Large intestine (tissue), 3 donors: ENCODE measurements around the gene IBTK. TPM values are rescaled to one million over a fixed set of nuclear protein-coding genes. Genes with fewer than 3 reads are reported as not detected.
"Not testable (repeated sequence)": the region's sequence is repeated elsewhere in the genome, so short reads cannot be mapped to it uniquely, and the experiment has no call there.

Experiments
- DNase-seq, 2 donors: peaks; one replicate each; pipeline versions ENCODE4 v3.0.0 to v3.0.0-alpha.2; 2013
- H3K27ac ChIP-seq: one replicate; pipeline ENCODE4 v1.5.1; 2013; ENCODE audit warnings: low read length
- H3K27me3 ChIP-seq: 2 replicates; pipeline ENCODE4 v1.6.1; 2013; ENCODE audit warnings: low read length; ENCODE audit not compliant: control insufficient read depth, insufficient read depth
- H3K36me3 ChIP-seq: 2 replicates; pipeline ENCODE4 v1.6.1; 2013; ENCODE audit warnings: low read length; ENCODE audit not compliant: control insufficient read depth, insufficient read depth
- H3K4me1 ChIP-seq: one replicate; pipeline ENCODE4 v1.6.1; 2013; ENCODE audit warnings: low read length; ENCODE audit not compliant: control insufficient read depth, insufficient read depth
- H3K4me3 ChIP-seq: one replicate; pipeline ENCODE4 v1.5.1; 2013; ENCODE audit warnings: low read length
- H3K9me3 ChIP-seq: one replicate; pipeline ENCODE4 v1.6.1; 2013; ENCODE audit warnings: mild to moderate bottlenecking, low read depth, low read length, moderate library complexity; ENCODE audit not compliant: control insufficient read depth
- WGBS: methylation state at CpG from one replicate; pipeline ENCODE4 v1.1.5; 2013; ENCODE audit warnings: low lambda C conversion rate; ENCODE audit not compliant: insufficient coverage; 5-methylcytosine and 5-hydroxymethylcytosine counted together
- polyA plus RNA-seq: library from polyadenylated mRNA; unstranded; fragments of 120-200 nt; gene quantifications from one replicate; pipeline ENCODE4 v1.2.1, GENCODE V29; 2013

Gene IBTK
- polyA plus RNA-seq, 1 donor: 41.2 TPM

DNA sequence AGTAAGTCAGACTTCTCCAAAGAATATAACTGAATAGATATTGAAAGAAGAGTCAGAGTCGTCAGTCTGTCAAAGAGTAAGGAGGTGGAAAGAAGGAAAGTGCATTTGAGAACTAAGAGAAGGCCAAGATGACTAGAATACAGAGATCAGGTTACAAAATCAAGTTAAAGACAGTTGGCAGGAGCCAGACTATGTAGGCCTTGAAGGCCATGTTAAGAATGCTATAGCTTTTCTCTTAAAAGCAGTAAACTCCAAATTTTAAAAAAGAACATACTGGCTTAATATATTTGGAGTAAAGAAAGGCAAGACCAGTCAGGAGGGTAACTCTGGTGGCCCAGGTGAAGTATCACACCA, 68.8 kb downstream of the IBTK start:
- 100% methylated on average over 1 of the region's 1 CpG for WGBS
- Histone ChIP-seq H3K9me3 (no peaks in the 10 kb centered on the region), H3K4me3 (no peak overlapping the region), H3K36me3 (peaks cover 19% of the 10 kb centered on the region), H3K27ac (no peak overlapping the region), H3K27me3 (no peaks in the 10 kb centered on the region), H3K4me1 (no peaks in the 10 kb centered on the region)
- DNase-seq: no peak

DNA sequence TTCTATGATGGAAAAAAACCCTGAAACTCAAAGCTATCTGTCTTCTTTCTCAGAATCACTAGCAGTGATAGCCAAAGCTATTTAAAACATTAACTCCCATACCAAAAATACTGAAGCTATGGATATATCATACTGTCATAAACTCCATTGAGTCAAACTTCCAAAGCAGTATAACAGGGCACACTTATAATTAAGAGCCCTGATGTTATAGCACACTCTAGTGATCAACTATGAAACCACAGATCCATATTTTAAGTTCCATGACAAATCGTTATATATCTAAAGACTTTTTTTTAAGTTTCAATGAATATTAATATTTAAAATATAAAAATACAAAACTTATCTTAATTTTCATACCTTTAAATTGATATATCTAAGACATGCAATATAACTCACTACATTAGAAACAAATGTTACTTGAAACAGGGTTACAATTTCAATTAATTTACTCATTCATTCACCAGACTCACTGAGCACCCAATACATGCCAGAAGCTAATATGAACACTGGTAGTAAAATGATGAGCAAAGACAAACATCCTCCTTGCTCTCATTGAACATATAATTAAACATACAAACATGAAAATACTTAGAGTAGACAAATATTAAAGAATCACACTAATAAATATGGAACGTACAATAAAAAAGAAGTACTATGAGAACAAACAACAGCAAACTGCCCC, 69.3 kb downstream of the IBTK start:
- DNase-seq: no peak
- no peak overlapping the region for H3K27ac ChIP-seq
- H3K4me1 ChIP-seq: no peaks in the 10 kb centered on the region
- no peaks in the 10 kb centered on the region for H3K9me3 ChIP-seq
- WGBS: 56% methylated on average over 2 of the region's 2 CpGs
- H3K36me3 ChIP-seq: peaks cover 19% of the 10 kb centered on the region
- no peaks in the 10 kb centered on the region for H3K27me3 ChIP-seq
- H3K4me3 ChIP-seq: no peak overlapping the region

DNA sequence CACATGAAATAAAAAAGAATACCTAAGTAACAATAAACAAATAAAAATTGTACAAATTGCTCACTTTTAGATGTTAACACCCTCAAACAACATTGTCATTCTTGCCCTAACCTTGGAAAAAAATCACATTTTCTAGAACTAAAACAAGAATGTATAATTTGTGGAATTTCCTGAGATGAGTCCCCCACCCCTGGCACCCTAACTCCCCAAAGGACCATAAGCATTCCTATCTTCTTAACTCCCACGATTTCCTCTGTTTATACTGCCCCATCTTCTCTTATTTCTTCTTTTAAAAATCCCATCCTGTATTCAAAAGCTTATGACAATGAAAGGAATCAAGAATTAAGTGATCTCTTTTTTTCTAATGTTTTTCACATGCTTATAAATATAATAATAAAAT, 70.9 kb downstream of the IBTK start:
- Histone ChIP-seq H3K4me3 (no peak overlapping the region), H3K27ac (no peak overlapping the region), H3K4me1 (no peaks in the 10 kb centered on the region), H3K36me3 (peaks cover 29% of the 10 kb centered on the region), H3K9me3 (no peaks in the 10 kb centered on the region), H3K27me3 (no peaks in the 10 kb centered on the region)
- no peak for DNase-seq
- 88% methylated on average over 1 of the region's 1 CpG for WGBS

DNA sequence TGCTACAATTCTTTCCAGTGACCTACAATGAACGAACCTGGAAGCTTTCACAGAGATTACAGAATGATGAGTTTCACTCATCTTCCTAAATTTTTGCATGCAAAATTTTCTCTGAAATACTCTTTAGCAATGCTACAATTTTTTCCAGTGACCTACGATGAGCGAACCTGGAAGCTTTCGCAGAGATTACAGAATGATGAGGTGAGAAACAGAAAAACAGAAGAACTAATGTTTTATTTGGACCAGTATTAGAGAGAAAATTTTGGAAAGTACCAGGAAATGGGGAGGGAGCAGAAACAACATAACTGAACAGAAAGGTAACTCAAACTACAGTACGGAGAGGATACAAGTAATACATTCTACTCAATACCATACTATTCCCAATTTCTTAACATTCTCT, 75.0 kb downstream of the IBTK start:
- no peaks in the 10 kb centered on the region for H3K4me1 ChIP-seq
- peaks cover 37% of the 10 kb centered on the region for H3K36me3 ChIP-seq
- H3K27ac ChIP-seq: no peak overlapping the region
- H3K27me3 ChIP-seq: no peaks in the 10 kb centered on the region
- 100% methylated on average over 4 of the region's 5 CpGs for WGBS
- no peaks in the 10 kb centered on the region for H3K9me3 ChIP-seq
- no peak for DNase-seq
- H3K4me3 ChIP-seq: no peak overlapping the region

DNA sequence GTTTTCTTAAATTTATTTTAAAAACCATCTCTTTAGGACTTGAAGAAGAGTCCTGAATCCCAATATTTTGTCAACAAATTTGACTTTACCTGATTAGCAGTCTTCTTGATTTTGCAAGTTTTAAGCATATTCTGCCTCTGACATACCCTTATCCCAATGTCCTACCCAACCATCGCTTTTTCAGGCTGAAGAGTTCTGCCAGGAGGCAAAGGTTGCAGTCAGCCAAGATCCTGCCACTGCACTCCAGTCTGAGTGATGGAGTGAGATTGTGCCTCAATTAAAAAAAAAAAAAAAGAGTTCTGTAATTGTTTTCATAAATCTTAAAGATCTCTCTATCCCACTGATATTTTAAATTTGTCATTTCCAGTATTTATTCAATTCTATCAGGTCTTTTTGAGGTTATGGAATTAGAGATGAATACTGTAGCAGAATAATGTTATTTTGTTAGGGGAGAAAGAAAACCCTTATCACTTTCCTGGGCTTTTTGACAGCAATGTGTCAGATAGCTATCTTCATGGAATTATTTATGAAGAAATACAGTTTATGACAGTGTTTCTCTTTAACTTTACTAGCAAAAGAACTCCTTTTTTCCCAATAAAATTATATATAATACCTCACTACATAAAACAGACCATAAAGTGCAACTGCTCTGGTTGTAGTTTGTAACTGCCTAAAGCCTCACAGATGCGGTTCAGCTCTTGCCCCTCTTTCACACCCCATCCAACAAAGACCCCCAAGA, 78.2 kb downstream of the IBTK start:
- H3K36me3 ChIP-seq: peaks cover 41% of the 10 kb centered on the region
- no peak overlapping the region for H3K27ac ChIP-seq
- no CpG with 5 or more reads among the region's 2 CpGs for WGBS
- DNase-seq: no peak
- H3K4me1 ChIP-seq: no peaks in the 10 kb centered on the region
- no peak overlapping the region for H3K4me3 ChIP-seq
- no peaks in the 10 kb centered on the region for H3K9me3 ChIP-seq
- H3K27me3 ChIP-seq: no peaks in the 10 kb centered on the region

GRCh38 chr6:82166493-82166892, 81.1 kb downstream of the IBTK start:
- 100% methylated on average over 1 of the region's 5 CpGs for WGBS
- Histone ChIP-seq H3K9me3 (no peaks in the 10 kb centered on the region), H3K27ac (no peak overlapping the region), H3K27me3 (no peaks in the 10 kb centered on the region), H3K4me3 (no peak overlapping the region), H3K4me1 (no peaks in the 10 kb centered on the region), H3K36me3 (peaks cover 24% of the 10 kb centered on the region)
- DNase-seq: no peak

DNA sequence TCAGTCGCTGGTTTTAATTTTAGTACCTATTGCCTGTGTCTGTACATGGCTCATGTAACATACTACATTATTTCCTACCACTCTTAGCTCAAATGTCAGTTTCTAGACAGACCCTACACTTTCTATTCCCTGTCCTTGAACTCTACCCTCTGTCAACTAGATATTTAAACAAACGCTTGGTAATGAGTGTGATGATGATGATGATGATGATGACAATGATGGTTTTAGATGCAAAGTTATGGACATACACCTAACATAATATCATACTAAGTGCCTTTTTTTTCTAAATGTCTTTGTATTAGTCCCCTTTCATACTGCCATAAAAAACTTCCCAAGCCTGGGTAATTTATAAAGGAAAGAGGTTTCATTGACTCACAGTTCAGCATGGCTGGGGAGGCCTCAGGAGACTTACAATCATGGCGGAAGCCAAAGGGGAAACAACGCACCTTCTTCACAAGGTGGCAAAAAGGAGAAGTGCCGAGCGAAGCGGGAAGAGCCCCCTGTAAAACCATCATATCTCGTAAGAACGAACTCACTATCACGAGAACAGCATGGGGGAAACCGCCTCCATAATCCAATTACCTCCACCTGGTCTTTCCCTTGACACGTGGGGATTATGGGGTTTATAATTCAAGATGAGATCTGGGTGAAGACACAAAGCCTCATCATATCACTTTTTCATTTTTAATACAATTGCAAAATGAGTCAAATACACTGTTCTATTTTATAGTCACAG, 87.1 kb downstream of the IBTK start:
- DNase-seq: no peak
- WGBS: 100% methylated on average over 1 of the region's 12 CpGs
- Histone ChIP-seq H3K27ac (no peak overlapping the region), H3K27me3 (no peaks in the 10 kb centered on the region), H3K4me1 (no peaks in the 10 kb centered on the region), H3K4me3 (no peak overlapping the region), H3K36me3 (no peaks in the 10 kb centered on the region), H3K9me3 (no peaks in the 10 kb centered on the region)

DNA sequence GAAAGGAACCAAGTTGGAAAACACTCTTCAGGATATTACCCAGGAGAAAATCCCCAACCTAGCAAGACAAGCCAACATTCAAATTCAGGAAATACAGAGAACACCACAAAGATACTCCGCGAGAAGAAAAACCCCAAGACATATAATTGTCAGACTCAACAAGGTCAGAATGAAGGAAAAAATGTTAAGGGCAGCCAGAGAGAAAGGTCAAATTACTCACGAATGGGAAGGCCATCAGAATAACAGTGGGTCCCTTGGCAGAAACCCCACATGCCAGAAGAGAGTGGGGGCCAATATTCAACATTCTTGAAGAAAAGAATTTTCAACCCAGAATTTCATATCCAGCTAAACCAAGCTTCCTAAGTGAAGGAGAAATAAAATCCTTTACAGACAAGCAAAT, 94.8 kb downstream of the IBTK start:
- not testable (repeated sequence) for DNase-seq, H3K4me1 ChIP-seq, H3K9me3 ChIP-seq, H3K4me3 ChIP-seq, H3K36me3 ChIP-seq, H3K27me3 ChIP-seq, H3K27ac ChIP-seq
- WGBS: 100% methylated on average over 1 of the region's 3 CpGs

DNA sequence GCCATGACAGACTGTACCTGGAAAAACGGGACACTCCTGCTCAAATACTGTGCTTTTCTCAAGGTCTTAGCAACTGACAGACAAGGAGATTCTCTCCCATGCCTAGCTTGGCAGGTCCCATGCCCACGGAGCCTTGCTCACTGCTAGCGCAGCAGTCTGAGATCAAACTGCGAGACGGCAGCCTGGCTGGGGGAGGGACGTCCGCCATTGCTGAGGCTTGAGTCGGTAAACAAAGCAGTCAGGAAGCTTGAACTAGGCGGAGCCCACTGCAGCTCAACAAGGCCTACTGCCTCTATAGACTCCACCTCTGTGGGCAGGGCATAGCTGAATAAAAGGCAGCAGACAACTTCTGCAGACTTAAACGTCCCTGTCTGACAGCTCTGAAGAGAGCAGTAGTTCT, 96.4 kb downstream of the IBTK start:
- not testable (repeated sequence) for H3K27me3 ChIP-seq, DNase-seq, H3K4me1 ChIP-seq, H3K36me3 ChIP-seq, H3K9me3 ChIP-seq, H3K27ac ChIP-seq, H3K4me3 ChIP-seq
- WGBS: no CpG with 5 or more reads among the region's 10 CpGs

- H3K27me3 ChIP-seq: no peaks in the 10 kb centered on the region
- no peaks in the 10 kb centered on the region for H3K9me3 ChIP-seq
- H3K4me1 ChIP-seq: peaks cover 5% of the 10 kb centered on the region
- no peaks in the 10 kb centered on the region for H3K36me3 ChIP-seq
- H3K27ac ChIP-seq: no peak overlapping the region
- DNase-seq: no peak
- no peak overlapping the region for H3K4me3 ChIP-seq
Observed at GRCh38 chr6:82145926-82146452, 101.6 kb downstream of the IBTK start.
